Neural cell (in vitro differentiated cells): Measurements from ENCODE around the gene MCUR1.

ENCODE experiments used
- CTCF ChIP-seq: fragments of 450-650 bp; IDR thresholded peaks from 2 replicates; pipeline ENCODE4 v1.5.1; 2014; ENCODE audit warnings: antibody characterized with exemption, mild to moderate bottlenecking, moderate library complexity; ENCODE audit not compliant: poor library complexity, severe bottlenecking
- EP300 ChIP-seq: fragments of 450-650 bp; conservative IDR thresholded peaks from 2 replicates; pipeline ENCODE4 v1.6.1; 2014; ENCODE audit warnings: antibody characterized with exemption, mild to moderate bottlenecking, moderate library complexity; ENCODE audit not compliant: poor library complexity, severe bottlenecking
- EZH2 ChIP-seq: fragments of 200-600, 300-800 bp; shearing (Covaris generic), sonication (generic); IDR thresholded peaks from 2 replicates; pipeline ENCODE4 v1.6.1; 2014; ENCODE audit warnings: antibody characterized with exemption, low read length, borderline replicate concordance, mild to moderate bottlenecking; ENCODE audit not compliant: insufficient read depth, poor library complexity, severe bottlenecking
- MXI1 ChIP-seq: fragments of 450-650 bp; conservative IDR thresholded peaks from 2 replicates; pipeline ENCODE4 v1.6.1; 2014; ENCODE audit warnings: antibody characterized with exemption, mild to moderate bottlenecking; ENCODE audit not compliant: poor library complexity, severe bottlenecking
- POLR2AphosphoS5 ChIP-seq: IDR thresholded peaks from 2 replicates; pipeline ENCODE4 v1.6.1; 2012
- RAD21 ChIP-seq: fragments of 450-650 bp; conservative IDR thresholded peaks from 2 replicates; pipeline ENCODE4 v1.6.1; 2014; ENCODE audit warnings: antibody characterized with exemption, mild to moderate bottlenecking, moderate library complexity
- REST ChIP-seq: IDR thresholded peaks from 2 replicates; pipeline ENCODE4 v1.6.1; 2012; ENCODE audit warnings: borderline replicate concordance
- SMC3 ChIP-seq: fragments of 450-650 bp; conservative IDR thresholded peaks from 2 replicates; pipeline ENCODE4 v1.6.1; 2014; ENCODE audit warnings: antibody characterized with exemption, mild to moderate bottlenecking, moderate library complexity; ENCODE audit not compliant: poor library complexity
- TAF1 ChIP-seq: IDR thresholded peaks from 2 replicates; pipeline ENCODE4 v1.6.1; 2012; ENCODE audit warnings: low read depth

- no peak for TF ChIP-seq CTCF
- TF ChIP-seq EP300, result no peak
- no peak for TF ChIP-seq EZH2
- no peak for TF ChIP-seq REST
- no peak for TF ChIP-seq SMC3
- no peak for TF ChIP-seq POLR2AphosphoS5
- no peak for TF ChIP-seq RAD21
- TF ChIP-seq TAF1, result no peak
- no peak for TF ChIP-seq MXI1
Observed at GRCh38 chr6:13827032-13827431, 12.7 kb upstream of the MCUR1 start.
